Sigmoid colon (tissue), 4 donors: ENCODE results near the gene NFIB.

Experiments used
- CTCF ChIP-seq, 4 experiments: fragments of 450-650 bp in 3 of 4; fragments of 200-600 bp in 1 of 4; IDR thresholded peaks; one replicate each; pipeline ENCODE4 v1.5.1; 2016 to 2019; ENCODE audit warnings: antibody characterized with exemption in 4 of 4, mild to moderate bottlenecking in 3 of 4, moderate library complexity in 2 of 4
- EP300 ChIP-seq, 4 donors: sonication (generic); formaldehyde crosslinking; IDR thresholded peaks; one replicate each; pipeline ENCODE4 v1.6.1; 2017; ENCODE audit warnings: antibody characterized with exemption in 4 of 4
- POLR2A ChIP-seq, 2 donors: fragments of 450-650 bp; IDR thresholded peaks; one replicate each; pipeline ENCODE4 v1.6.1; 2016; ENCODE audit warnings: antibody characterized with exemption in 2 of 2, mild to moderate bottlenecking in 2 of 2, moderate library complexity in 2 of 2
- POLR2AphosphoS5 ChIP-seq, 4 donors: sonication (generic); formaldehyde crosslinking; IDR thresholded peaks; one replicate each; pipeline ENCODE4 v1.6.1; 2017; ENCODE audit warnings: antibody characterized with exemption in 4 of 4

GRCh38 chr9:14236591-14236990, 77.3 kb downstream of the NFIB start:
- TF ChIP-seq CTCF (IDR thresholded peaks at IDR 0.05), result no peak
- no peak for TF ChIP-seq POLR2A (IDR thresholded peaks at IDR 0.05)
- no peak for TF ChIP-seq POLR2AphosphoS5 (IDR thresholded peaks at IDR 0.05)
- TF ChIP-seq EP300 (IDR thresholded peaks at IDR 0.05), result no peak
